ENCODE data around the gene SF1.

SF1 gene

DNA sequence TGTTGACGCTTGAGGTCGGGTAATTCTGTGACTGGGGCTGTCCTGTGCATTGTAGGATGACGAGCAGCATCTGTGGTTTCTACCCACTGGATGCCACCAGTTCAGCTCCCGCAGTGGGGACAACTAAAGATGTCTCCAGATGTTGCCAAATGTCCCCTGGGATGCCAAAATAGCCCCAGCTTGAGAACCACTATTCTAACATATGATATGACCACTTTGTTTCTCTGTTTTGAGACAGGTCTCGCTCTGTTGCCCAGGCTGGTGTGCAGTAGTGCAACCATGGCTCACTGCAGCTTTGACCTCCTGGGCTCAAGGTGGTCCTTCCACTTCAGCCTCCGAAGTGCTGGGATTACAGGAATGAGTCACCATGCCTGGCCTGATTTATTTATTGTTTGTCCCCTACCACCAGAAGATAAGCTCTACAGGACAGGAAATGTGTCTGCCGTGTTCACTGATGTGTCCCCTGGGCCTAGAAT, 36.4 kb upstream of the SF1 start:
- no peaks in the 10 kb centered on the region for H3K9me3 ChIP-seq (ENCODE audit: insufficient read depth, low read length)
- H3K4me1 ChIP-seq (ENCODE audit: insufficient read depth, insufficient read length) = peaks cover 5% of the 10 kb centered on the region
- DNase-seq (ENCODE audit: low read depth, low spot score) = no peak
- no peaks in the 10 kb centered on the region for H3K36me3 ChIP-seq (ENCODE audit: insufficient read depth, insufficient read length, low read length)
- H3K9ac ChIP-seq (ENCODE audit: insufficient read length, low read depth) = no peak overlapping the region
- TF ChIP-seq YY1 (IDR thresholded peaks at IDR 0.05; ENCODE audit: insufficient read depth, insufficient read length) (no peak), SUZ12 (IDR thresholded peaks at IDR 0.05; ENCODE audit: extremely low read depth, insufficient read depth, insufficient read length) (no peak), ZNF274 (IDR thresholded peaks at IDR 0.05; ENCODE audit: low read depth, low read length) (no peak)
- H3K27me3 ChIP-seq (ENCODE audit: insufficient read depth, insufficient read length) = no peaks in the 10 kb centered on the region
- H3K4me3 ChIP-seq (ENCODE audit: insufficient read length, low read depth) = no peak overlapping the region

- no peaks in the 10 kb centered on the region for H3K27me3 ChIP-seq (ENCODE audit: insufficient read depth, insufficient read length)
- peaks cover 5% of the 10 kb centered on the region for H3K4me1 ChIP-seq (ENCODE audit: insufficient read depth, insufficient read length)
- peaks cover 5% of the 10 kb centered on the region for H3K36me3 ChIP-seq (ENCODE audit: insufficient read depth, insufficient read length, low read length)
- TF ChIP-seq ZNF274 (IDR thresholded peaks at IDR 0.05; ENCODE audit: low read depth, low read length) (no peak), SUZ12 (IDR thresholded peaks at IDR 0.05; ENCODE audit: extremely low read depth, insufficient read depth, insufficient read length) (no peak)
- no peaks in the 10 kb centered on the region for H3K9me3 ChIP-seq (ENCODE audit: insufficient read depth, low read length)
- H3K4me3 ChIP-seq (ENCODE audit: insufficient read length, low read depth) = no peak overlapping the region
- H3K9ac ChIP-seq (ENCODE audit: insufficient read length, low read depth) = no peak overlapping the region
- no peak for DNase-seq (ENCODE audit: low read depth, low spot score)
Observed at GRCh38 chr11:64813826-64814225, 35.5 kb upstream of the SF1 start.

DNA sequence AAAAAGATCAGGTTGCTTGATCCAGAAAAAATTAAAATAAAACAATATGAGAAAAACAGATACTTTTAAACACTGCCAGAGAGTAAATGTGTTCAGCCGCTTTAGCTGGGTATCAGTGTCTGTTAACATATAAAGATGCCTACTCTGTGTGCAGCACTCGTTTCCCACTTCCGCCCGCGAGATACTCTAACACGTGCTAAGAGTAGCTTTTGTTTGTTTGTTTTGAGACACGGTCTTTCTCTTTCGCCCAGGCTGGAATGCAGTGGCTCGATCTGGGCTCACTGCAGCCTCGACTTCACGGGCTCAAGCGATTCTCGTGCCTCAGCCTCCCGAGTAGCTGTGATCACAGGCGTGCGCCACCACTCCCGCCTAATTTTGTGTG, 32.5 kb upstream of the SF1 start:
- no peak for DNase-seq (ENCODE audit: low read depth, low spot score)
- Histone ChIP-seq H3K9me3 (ENCODE audit: insufficient read depth, low read length) (no peaks in the 10 kb centered on the region), H3K36me3 (ENCODE audit: insufficient read depth, insufficient read length, low read length) (peaks cover 31% of the 10 kb centered on the region), H3K4me3 (ENCODE audit: insufficient read length, low read depth) (peak overlapping the region; percentile 31), H3K4me1 (ENCODE audit: insufficient read depth, insufficient read length) (peaks cover 5% of the 10 kb centered on the region), H3K9ac (ENCODE audit: insufficient read length, low read depth) (peak overlapping the region; percentile 14), H3K27me3 (ENCODE audit: insufficient read depth, insufficient read length) (no peaks in the 10 kb centered on the region)
- TF ChIP-seq YY1 (IDR thresholded peaks at IDR 0.05; ENCODE audit: insufficient read depth, insufficient read length) = no peak
- TF ChIP-seq ZNF274 (IDR thresholded peaks at IDR 0.05; ENCODE audit: low read depth, low read length) = no peak
- TF ChIP-seq SUZ12 (IDR thresholded peaks at IDR 0.05; ENCODE audit: extremely low read depth, insufficient read depth, insufficient read length) = no peak

GRCh38 chr11:64810271-64810890, 32.0 kb upstream of the SF1 start, which contains the start of gene MEN1:
Gene MEN1, minus strand, starts transcription at chr11:64810551. Its CDS starts 442 bp downstream, at chr11:64810109.
- H3K9ac ChIP-seq (ENCODE audit: insufficient read length, low read depth) = peak within 1 kb of the TSS; percentile 86
- TF ChIP-seq SUZ12 (IDR thresholded peaks at IDR 0.05; ENCODE audit: extremely low read depth, insufficient read depth, insufficient read length) (no peak), YY1 (IDR thresholded peaks at IDR 0.05; ENCODE audit: insufficient read depth, insufficient read length) (no peak), ZNF274 (IDR thresholded peaks at IDR 0.05; ENCODE audit: low read depth, low read length) (no peak)
- H3K27me3 ChIP-seq (ENCODE audit: insufficient read depth, insufficient read length) = no peaks in the 10 kb centered on the region
- peak within 1 kb of the TSS; percentile 79 for H3K4me3 ChIP-seq (ENCODE audit: insufficient read length, low read depth)
- peaks cover 36% of the 10 kb centered on the region for H3K36me3 ChIP-seq (ENCODE audit: insufficient read depth, insufficient read length, low read length)
- no peaks in the 10 kb centered on the region for H3K9me3 ChIP-seq (ENCODE audit: insufficient read depth, low read length)
- peaks cover 5% of the 10 kb centered on the region for H3K4me1 ChIP-seq (ENCODE audit: insufficient read depth, insufficient read length)
- DNase-seq (ENCODE audit: low read depth, low spot score) = peak; percentile 99

DNA sequence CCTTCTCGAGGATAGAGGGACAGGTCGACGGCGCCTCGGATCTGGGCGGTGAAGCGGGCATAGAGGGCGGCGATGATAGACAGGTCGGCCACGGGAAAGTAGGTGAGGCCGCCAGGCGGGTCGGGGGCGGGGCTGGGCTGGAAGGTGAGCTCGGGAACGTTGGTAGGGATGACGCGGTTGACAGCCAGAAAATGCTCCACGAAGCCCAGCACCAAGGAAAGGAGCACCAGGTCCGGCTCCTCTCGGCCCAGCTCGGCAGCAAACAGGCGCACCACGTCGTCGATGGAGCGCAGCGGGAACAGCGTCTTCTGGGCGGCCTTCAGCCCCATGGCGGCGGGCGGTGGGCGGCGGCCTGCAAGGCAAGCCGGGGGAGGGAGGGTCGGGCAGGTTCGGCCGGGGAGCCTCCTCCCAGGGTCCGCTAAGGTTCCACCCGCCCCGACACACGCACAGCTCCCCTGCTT, 31.5 kb upstream of the SF1 start:
- H3K36me3 ChIP-seq (ENCODE audit: insufficient read depth, insufficient read length, low read length) = peaks cover 42% of the 10 kb centered on the region
- no peak for TF ChIP-seq YY1 (IDR thresholded peaks at IDR 0.05; ENCODE audit: insufficient read depth, insufficient read length)
- TF ChIP-seq SUZ12 (IDR thresholded peaks at IDR 0.05; ENCODE audit: extremely low read depth, insufficient read depth, insufficient read length) = no peak
- no peak for TF ChIP-seq ZNF274 (IDR thresholded peaks at IDR 0.05; ENCODE audit: low read depth, low read length)
- H3K4me3 ChIP-seq (ENCODE audit: insufficient read length, low read depth) = peak overlapping the region; percentile 79
- no peaks in the 10 kb centered on the region for H3K9me3 ChIP-seq (ENCODE audit: insufficient read depth, low read length)
- H3K27me3 ChIP-seq (ENCODE audit: insufficient read depth, insufficient read length) = no peaks in the 10 kb centered on the region
- H3K4me1 ChIP-seq (ENCODE audit: insufficient read depth, insufficient read length) = peaks cover 5% of the 10 kb centered on the region
- no peak for DNase-seq (ENCODE audit: low read depth, low spot score)
- peak overlapping the region; percentile 86 for H3K9ac ChIP-seq (ENCODE audit: insufficient read length, low read depth)

DNA sequence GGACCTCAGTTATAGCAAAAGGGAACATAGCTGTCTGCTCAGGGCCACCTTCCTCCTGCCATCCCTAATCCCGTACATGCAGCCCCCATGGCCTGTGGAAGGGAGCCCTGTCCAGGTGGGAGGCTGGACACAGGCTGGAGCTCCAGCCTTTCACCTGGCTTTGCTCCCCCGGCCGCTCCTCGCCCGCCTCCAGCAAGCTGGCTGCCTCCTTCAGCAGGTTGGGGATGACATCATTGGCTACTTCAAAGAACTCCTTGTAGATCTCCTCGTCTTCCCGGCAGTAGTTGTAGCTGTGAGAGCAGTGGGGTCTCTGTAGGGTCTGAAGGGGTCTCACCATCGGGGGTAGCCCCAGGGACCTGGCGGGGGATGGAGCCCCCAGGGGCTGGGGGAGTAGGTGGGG, 27.1 kb upstream of the SF1 start:
- no peak overlapping the region for H3K4me3 ChIP-seq (ENCODE audit: insufficient read length, low read depth)
- TF ChIP-seq YY1 (IDR thresholded peaks at IDR 0.05; ENCODE audit: insufficient read depth, insufficient read length) (no peak), ZNF274 (IDR thresholded peaks at IDR 0.05; ENCODE audit: low read depth, low read length) (no peak), SUZ12 (IDR thresholded peaks at IDR 0.05; ENCODE audit: extremely low read depth, insufficient read depth, insufficient read length) (no peak)
- no peak overlapping the region for H3K9ac ChIP-seq (ENCODE audit: insufficient read length, low read depth)
- no peaks in the 10 kb centered on the region for H3K9me3 ChIP-seq (ENCODE audit: insufficient read depth, low read length)
- DNase-seq (ENCODE audit: low read depth, low spot score) = no peak
- peaks cover 25% of the 10 kb centered on the region for H3K4me1 ChIP-seq (ENCODE audit: insufficient read depth, insufficient read length)
- no peaks in the 10 kb centered on the region for H3K27me3 ChIP-seq (ENCODE audit: insufficient read depth, insufficient read length)
- H3K36me3 ChIP-seq (ENCODE audit: insufficient read depth, insufficient read length, low read length) = peaks cover 52% of the 10 kb centered on the region

DNA sequence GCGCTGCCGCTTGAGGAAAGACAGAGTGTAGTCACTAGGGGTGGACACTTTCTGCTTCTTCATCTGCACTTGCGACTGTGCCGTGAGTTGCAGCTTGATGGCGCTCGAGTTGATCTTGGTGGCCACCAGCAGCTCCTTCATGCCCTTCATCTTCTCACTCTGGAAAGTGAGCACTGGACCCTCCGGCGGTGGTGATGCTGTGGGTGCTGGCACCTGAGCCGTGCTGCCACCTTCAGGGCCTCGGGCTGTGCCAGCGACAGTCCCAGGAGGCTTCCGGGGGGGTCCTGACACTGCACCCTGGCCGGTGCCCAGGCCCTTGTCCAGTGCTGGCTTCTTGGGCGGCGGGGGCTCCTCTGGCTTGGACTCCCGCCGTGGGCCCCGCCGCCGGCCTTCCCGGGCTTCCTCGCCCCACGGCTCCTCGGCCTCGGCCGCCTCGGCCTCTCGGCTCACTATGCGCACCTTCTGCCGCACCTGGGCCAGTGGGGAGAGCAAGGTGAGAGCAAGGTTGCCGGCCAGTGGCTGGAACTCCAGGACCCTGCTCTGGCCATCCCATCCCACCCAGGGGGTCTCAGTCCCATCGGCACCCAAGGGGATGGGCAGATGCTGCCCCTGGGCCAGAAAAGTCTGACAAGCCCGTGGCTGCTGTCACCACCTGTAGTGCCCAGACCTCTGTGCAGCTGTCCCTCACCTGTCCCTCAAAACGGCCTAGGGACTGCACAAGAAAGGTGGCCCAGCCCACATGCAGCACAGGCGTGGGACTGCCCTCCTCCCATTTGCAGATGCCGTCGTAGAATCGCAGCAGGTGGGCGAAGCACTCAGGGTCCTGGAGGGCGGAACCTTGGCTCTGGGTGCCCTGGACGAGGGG, 26.2 kb upstream of the SF1 start:
- Histone ChIP-seq H3K9me3 (ENCODE audit: insufficient read depth, low read length) (no peaks in the 10 kb centered on the region), H3K9ac (ENCODE audit: insufficient read length, low read depth) (peak overlapping the region; percentile 69), H3K4me1 (ENCODE audit: insufficient read depth, insufficient read length) (peaks cover 25% of the 10 kb centered on the region), H3K27me3 (ENCODE audit: insufficient read depth, insufficient read length) (no peaks in the 10 kb centered on the region), H3K36me3 (ENCODE audit: insufficient read depth, insufficient read length, low read length) (peaks cover 56% of the 10 kb centered on the region), H3K4me3 (ENCODE audit: insufficient read length, low read depth) (peak overlapping the region; percentile 58)
- TF ChIP-seq ZNF274 (IDR thresholded peaks at IDR 0.05; ENCODE audit: low read depth, low read length) (no peak), YY1 (IDR thresholded peaks at IDR 0.05; ENCODE audit: insufficient read depth, insufficient read length) (no peak), SUZ12 (IDR thresholded peaks at IDR 0.05; ENCODE audit: extremely low read depth, insufficient read depth, insufficient read length) (no peak)
- no peak for DNase-seq (ENCODE audit: low read depth, low spot score)
